Body of pancreas (tissue), 4 donors: ENCODE data around the gene C10orf95. TPM values are rescaled to one million over a fixed set of nuclear protein-coding genes. Genes with fewer than 3 reads are reported as not detected.

Experiments used
- ATAC-seq: fragments of 150-250 bp; one replicate; pipeline ENCODE4 v1.9.1; 2016
- DNase-seq, 4 donors: peaks; one replicate each; pipeline ENCODE4 v3.0.0-alpha.2; 2019
- H3K27ac ChIP-seq, 4 donors: fragments of 200-600 bp; sonication (generic); 1 replicate in 3 of 4; 2 replicates in 1 of 4; pipeline versions ENCODE4 v1.5.1 to v1.6.1; 2016 to 2019; ENCODE audit warnings: mild to moderate bottlenecking in 1 of 4, mixed read lengths in 1 of 4, moderate library complexity in 1 of 4
- H3K27me3 ChIP-seq, 2 donors: fragments of 200-600 bp; sonication (generic); one replicate each; pipeline ENCODE4 v1.6.0; 2016; ENCODE audit warnings: mild to moderate bottlenecking in 1 of 2
- H3K36me3 ChIP-seq, 2 donors: fragments of 200-600 bp; sonication (generic); replicated peaks in 1 of 2; 2 replicates each; pipeline ENCODE4 v1.5.1; 2016; ENCODE audit warnings: low read depth in 2 of 2; ENCODE audit not compliant: insufficient read depth in 1 of 2
- H3K4me1 ChIP-seq: fragments of 200-600 bp; sonication (generic); one replicate; pipeline ENCODE4 v1.6.0; 2016
- H3K4me3 ChIP-seq, 2 donors: fragments of 200-600 bp; sonication (generic); 1 replicate in 1 of 2; 2 replicates in 1 of 2; pipeline ENCODE4 v1.5.1; 2016 to 2019
- H3K9me3 ChIP-seq, 3 donors: fragments of 200-600 bp; sonication (generic); 1 replicate in 2 of 3; 2 replicates in 1 of 3; pipeline ENCODE4 v1.5.1; 2016
- POLR2A ChIP-seq, 3 donors: fragments of 450-650 bp; IDR thresholded peaks; one replicate each; pipeline ENCODE4 v1.6.1; 2016; ENCODE audit warnings: antibody characterized with exemption in 3 of 3, mild to moderate bottlenecking in 2 of 3
- WGBS, 2 donors: methylation state at CpG; one replicate each; pipeline ENCODE4 v1.1.5; 2017; 5-methylcytosine and 5-hydroxymethylcytosine counted together
- intact Hi-C: fragments of 100-400 bp; cut with DNase I; formaldehyde crosslinking; loops from one replicate; pipeline ENCODE4 v1.15.1; 2023
- total RNA-seq, 2 donors: library from RNA; depleted of rRNA; stranded (reverse); fragments of >200 nt; gene quantifications; one replicate each; pipeline ENCODE4 v1.1.0, GENCODE V29; 2016
- TF ChIP-seq, protein P1 (sequence below), 7 experiments: fragments of 450-650 bp in 4 of 7; fragments of 200-600 bp in 3 of 7; sonication (generic) in 3 of 7; IDR thresholded peaks; one replicate each; pipeline ENCODE4 v1.5.1; 2016 to 2019; ENCODE audit warnings: antibody characterized with exemption in 7 of 7

C10orf95 gene
- total RNA-seq, 2 donors from 2014 or later: 0.66 to 4.2 TPM

GRCh38 chr10:102409604-102410428 lies 41.5 kb downstream of the C10orf95 start:
- ATAC-seq (no peak), DNase-seq (no peak)
- TF ChIP-seq, protein P1, sequence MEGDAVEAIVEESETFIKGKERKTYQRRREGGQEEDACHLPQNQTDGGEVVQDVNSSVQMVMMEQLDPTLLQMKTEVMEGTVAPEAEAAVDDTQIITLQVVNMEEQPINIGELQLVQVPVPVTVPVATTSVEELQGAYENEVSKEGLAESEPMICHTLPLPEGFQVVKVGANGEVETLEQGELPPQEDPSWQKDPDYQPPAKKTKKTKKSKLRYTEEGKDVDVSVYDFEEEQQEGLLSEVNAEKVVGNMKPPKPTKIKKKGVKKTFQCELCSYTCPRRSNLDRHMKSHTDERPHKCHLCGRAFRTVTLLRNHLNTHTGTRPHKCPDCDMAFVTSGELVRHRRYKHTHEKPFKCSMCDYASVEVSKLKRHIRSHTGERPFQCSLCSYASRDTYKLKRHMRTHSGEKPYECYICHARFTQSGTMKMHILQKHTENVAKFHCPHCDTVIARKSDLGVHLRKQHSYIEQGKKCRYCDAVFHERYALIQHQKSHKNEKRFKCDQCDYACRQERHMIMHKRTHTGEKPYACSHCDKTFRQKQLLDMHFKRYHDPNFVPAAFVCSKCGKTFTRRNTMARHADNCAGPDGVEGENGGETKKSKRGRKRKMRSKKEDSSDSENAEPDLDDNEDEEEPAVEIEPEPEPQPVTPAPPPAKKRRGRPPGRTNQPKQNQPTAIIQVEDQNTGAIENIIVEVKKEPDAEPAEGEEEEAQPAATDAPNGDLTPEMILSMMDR (IDR thresholded peaks at IDR 0.05): no peak
- no peak for TF ChIP-seq POLR2A (IDR thresholded peaks at IDR 0.05)
- WGBS, 2 donors: 26 to 27% methylated on average over 19 to 24 of the region's 24 CpGs
- intact Hi-C loops: no loop called here
- Histone ChIP-seq H3K27me3 (peaks cover 0 to 35% of the 10 kb centered on the region in 2 donors), H3K9me3 (no peaks in the 10 kb centered on the region), H3K4me3 (no peak overlapping the region), H3K4me1 (peaks cover 20% of the 10 kb centered on the region), H3K27ac (no peak overlapping the region), H3K36me3 (no peaks in the 10 kb centered on the region)

- H3K27ac ChIP-seq: no peak overlapping the region
- peak; percentile 24 for ATAC-seq
- DNase-seq: peak in 2 of 4 donors; percentile 40 to 47
- intact Hi-C loops: no loop called here
- peak overlapping the region in 1 of 2 donors; percentile 12 for H3K4me3 ChIP-seq
- peak in 1 of 3 donors; percentile 21 for TF ChIP-seq POLR2A (IDR thresholded peaks at IDR 0.05)
- TF ChIP-seq, protein P1 (IDR thresholded peaks at IDR 0.05): no peak
- peaks cover 0 to 35% of the 10 kb centered on the region in 2 donors for H3K27me3 ChIP-seq
- 0 to 1% methylated on average over 6 to 83 of the region's 103 CpGs for WGBS, 2 donors
- peaks cover 20% of the 10 kb centered on the region for H3K4me1 ChIP-seq
- H3K36me3 ChIP-seq: no peaks in the 10 kb centered on the region
- no peaks in the 10 kb centered on the region for H3K9me3 ChIP-seq
These were observed 42.4 kb downstream of the C10orf95 start for GRCh38 chr10:102408728-102409603.

DNA sequence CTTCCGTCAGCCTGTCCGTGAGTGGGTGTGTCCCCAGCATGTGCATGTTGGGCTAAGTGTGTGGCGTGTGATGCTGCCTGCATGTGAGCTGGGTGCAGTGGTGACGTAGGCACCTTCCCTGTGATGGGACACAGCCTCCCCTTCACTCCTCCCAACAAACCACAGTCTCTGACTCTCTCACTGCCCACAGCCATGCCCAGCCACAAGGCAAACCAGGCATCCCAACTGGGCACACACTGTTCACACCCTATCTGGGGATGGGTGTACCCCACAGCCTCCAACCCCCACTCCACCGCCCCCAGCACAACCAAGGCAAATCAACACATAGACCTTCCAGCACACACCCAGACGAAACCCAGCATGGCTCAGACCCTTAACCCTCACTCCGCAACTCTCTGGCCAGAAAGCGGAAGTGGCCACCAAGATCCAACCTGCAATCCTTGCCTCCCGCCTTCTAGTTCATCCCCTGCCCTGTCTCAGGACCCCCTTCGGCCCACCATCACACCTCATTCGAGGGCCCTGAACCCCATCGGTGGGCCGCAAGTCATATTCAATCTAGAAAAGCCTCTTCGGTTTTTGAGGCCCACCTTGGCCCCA lies 43.1 kb downstream of the C10orf95 start:
- H3K36me3 ChIP-seq: no peaks in the 10 kb centered on the region
- peaks cover 25% of the 10 kb centered on the region for H3K4me1 ChIP-seq
- no peaks in the 10 kb centered on the region for H3K9me3 ChIP-seq
- WGBS, 2 donors: 47 to 59% methylated on average over 9 to 14 of the region's 14 CpGs
- peaks cover 0 to 33% of the 10 kb centered on the region in 2 donors for H3K27me3 ChIP-seq
- no peak overlapping the region for H3K27ac ChIP-seq
- no peak overlapping the region for H3K4me3 ChIP-seq
- TF ChIP-seq, protein P1 (IDR thresholded peaks at IDR 0.05): no peak
- TF ChIP-seq POLR2A (IDR thresholded peaks at IDR 0.05): no peak
- ATAC-seq (no peak), DNase-seq (no peak)
- intact Hi-C loops: no loop called here

DNA sequence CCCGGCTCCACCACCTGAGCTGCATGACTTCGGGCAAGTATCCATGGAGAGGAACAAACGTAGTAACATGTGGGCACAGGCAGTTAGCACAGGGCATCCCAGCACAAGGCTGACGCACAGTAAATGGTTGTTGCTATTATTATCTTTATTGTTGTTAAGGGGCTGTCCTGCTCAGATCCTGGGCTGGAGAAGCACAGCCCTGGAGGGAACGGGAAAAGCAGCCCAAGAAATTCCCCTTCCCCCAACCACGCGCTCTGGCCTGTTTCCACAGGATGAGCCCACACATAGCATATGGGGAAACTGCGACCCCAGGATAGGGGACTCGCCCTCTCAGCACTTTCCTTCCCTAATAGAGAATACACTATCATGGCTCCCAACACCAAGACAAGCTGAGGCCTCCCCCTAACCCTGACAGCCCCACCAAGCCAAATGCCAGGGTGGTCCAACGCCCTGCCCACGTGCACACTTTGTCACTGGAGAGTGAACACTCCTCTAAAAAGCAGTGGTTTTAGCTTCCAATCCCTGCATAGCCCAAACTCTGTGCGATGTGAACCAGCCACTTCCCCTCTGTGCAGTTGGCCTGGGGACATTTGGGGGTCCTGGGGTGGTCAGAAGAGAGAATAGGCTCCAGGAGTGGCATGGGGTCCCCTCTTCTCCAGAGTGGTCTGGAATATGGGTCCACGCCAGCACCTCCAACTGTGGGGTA lies 43.8 kb downstream of the C10orf95 start:
- Histone ChIP-seq H3K27ac (no peak overlapping the region), H3K9me3 (no peaks in the 10 kb centered on the region), H3K4me3 (no peak overlapping the region), H3K36me3 (no peaks in the 10 kb centered on the region), H3K4me1 (peaks cover 25% of the 10 kb centered on the region), H3K27me3 (peaks cover 0 to 27% of the 10 kb centered on the region in 2 donors)
- intact Hi-C loops: no loop called here
- ATAC-seq: no peak
- no peak for DNase-seq
- 71 to 75% methylated on average over 10 to 13 of the region's 13 CpGs for WGBS, 2 donors
- TF ChIP-seq POLR2A (IDR thresholded peaks at IDR 0.05): no peak
- TF ChIP-seq, protein P1 (IDR thresholded peaks at IDR 0.05): no peak
